Measurements from ENCODE around the gene MRPL32. TPM values are rescaled to one million over a fixed set of nuclear protein-coding genes. Genes with fewer than 3 reads are reported as not detected.
A peak's percentile ranks its signal among the peaks of the same experiment; 100 is the strongest.

MRPL32 gene
- total RNA-seq, 1 donor from 2014 or later = 55.9 TPM

DNA sequence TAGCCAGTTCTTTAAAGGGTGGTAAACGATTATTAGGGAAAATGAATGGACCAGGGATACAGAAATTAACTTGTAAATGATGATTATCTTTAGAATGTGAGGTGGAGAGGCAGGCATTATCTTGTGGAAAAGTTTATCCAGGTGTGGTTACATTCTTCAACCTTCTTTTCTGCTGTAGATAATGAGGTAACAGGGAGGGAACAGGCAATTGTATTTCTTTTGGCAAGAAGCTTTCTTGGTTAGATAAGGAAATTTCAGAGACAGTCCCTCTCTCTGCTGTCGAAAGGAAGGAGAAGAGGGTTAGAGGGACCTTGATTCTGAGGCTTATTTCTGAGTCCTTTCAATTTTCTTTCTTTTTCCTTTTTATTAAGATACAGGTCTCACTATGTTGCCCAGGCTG is 32.1 kb downstream of the MRPL32 start:
- DNase-seq (ENCODE audit: extremely low read depth, low read depth, low spot score) = no peak

DNA sequence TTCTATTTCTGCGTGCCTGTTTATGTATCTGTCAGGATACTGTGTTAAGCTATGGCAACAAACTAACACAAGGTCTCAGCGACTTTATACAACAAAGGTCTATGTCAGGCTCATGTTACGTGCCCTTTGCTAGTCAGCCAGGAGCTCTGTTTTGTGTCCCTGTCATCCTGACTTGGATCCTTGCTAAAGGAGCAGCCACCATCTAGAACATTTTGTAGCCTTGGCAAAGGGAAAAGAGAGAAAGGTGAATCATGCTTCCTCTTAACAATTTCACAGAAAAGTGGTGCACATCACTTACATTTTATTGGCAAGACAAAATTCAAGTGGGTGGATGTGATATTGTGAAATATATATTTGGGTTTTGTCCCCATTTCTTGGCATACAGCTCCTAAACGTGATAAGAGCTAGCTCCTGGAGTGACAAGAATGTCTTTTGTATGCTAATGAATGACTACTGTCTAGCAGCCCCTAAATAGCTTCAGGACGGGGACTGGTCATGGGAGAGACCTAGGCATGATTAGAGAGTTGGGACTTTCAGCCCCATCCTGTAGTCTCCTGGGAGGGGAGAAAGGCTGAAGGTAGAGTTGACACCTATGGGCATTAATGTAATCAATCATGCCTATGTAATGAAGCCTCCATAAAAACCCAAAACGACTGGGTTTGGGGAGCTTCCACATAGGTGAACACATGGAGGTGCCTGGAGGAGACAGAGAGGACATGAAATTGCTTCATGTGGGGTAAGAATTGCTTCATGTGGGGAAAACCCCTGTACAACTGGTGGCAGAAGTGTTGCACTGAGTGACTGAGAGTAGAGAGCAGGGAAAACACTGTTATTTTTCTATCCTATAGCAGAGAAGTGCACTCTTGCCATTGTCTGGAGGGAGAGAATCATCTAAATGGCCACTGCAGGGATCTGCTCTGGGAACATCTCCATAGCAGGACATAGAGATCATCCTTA is 33.0 kb downstream of the MRPL32 start:
- no peak for DNase-seq (ENCODE audit: extremely low read depth, low read depth, low spot score)

DNA sequence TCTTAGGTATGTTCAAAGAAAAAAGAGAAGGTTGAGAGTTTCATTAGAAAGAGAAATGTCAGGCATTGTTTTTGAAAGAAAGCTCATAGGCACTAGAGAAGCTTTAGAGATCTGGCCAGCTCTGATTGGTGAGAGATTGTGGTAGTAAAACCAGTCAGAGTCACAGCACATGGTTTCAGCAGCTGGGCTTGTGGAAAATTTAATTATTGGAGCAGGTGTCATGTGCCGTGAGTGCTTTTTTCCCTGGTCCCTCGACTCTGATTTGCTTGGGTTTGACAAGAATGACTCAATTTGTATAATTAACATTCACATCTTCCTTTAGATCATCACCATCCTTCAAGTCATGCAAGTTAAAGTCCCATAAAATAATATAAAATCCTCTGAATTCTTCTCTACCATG is 35.2 kb downstream of the MRPL32 start:
- no peak for DNase-seq (ENCODE audit: extremely low read depth, low read depth, low spot score)

DNA sequence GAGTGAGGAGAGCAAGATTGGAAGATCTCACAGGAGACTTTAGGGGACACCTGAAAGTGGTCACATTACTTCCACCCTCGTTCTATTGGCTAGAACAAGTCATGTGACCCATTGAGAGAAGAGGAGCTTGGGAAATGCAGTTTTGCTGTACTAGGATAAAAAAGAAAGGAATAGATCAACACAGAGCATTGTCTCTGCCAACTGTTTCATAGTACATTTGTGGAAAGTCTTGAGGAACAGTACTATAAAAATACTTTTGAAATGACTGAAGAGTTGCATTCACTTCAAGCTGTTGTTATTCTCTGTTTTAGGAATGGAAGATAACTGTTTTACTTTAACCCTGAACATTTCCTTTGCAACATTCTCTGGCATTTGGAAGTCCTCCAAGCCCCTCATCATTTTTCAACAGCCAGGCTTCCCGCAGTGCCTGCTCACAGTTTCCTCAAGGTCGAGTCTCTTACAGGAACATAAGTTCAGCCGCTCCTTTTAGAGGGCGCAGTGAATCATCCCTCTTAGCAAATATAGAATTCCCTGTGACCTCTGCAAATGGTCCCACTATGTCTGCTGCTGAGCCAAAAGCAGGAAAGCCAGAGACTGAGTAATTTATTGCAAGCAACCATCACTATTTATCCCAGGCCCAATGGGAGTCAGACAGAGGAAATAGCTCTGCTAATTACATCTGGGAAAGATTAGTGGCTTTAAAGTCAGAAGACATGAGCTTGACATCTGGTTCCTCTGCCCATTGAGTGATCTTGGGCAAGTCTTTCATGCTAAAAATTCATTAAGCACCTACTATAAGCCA is 40.7 kb downstream of the MRPL32 start:
- DNase-seq (ENCODE audit: extremely low read depth, low read depth, low spot score) = peak; percentile 75

DNA sequence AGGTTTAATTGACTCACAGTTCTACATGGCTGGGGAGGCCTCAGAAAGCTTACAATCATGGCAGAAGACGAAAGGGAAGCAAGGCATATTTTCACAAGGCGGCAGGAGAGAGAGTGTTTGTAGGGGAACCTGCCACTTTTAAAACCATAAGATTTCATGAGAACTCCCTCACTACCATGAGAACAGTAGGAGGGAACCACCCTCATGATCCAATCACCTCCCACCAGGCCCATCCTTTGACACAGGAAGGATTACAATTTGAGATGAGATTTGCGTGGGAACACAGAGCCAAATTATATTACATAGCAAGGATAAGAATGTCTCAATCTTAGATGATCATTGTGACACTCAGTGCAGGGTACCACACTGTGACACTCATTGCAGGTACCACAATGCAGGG is 44.2 kb downstream of the MRPL32 start:
- no peak for DNase-seq (ENCODE audit: extremely low read depth, low read depth, low spot score)

DNA sequence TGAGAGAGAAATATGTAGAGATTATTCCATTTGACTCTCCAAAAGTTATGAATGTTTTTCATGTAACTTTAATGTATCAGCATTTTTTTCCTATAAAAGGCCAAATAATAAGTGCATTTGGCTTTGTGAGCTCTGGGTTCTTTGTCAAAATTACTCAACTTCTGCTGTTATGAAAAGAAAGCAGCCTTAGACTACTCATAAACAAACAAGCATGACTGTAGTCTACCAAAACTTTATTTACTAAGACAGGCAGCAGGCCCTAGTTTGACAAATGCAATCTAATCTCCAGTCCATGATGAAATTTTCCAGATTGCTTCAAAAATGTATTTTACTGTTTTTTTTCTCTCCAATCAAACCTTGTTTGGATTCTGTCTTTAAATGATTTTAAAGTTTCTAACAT is 46.3 kb downstream of the MRPL32 start:
- DNase-seq (ENCODE audit: extremely low read depth, low read depth, low spot score) = no peak

DNA sequence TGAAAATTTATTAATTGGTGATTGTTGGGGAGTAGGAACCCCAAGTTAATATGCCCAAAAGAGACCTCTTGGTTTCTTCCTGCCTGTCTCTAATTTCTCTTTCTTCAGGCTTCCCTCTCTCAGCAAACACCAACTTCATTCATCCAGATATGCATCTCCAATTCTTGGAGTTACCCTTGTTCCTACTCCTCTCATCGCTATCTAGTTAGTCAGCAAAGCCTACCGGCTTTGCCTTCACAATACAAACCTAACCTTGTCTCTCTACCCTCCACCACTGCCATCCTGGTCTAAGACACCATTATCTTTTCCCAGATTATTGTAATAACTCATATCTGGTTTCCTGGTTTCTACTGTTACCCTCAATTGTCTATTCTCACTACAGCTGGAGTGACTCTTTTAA is 47.9 kb downstream of the MRPL32 start:
- no peak for DNase-seq (ENCODE audit: extremely low read depth, low read depth, low spot score)

DNA sequence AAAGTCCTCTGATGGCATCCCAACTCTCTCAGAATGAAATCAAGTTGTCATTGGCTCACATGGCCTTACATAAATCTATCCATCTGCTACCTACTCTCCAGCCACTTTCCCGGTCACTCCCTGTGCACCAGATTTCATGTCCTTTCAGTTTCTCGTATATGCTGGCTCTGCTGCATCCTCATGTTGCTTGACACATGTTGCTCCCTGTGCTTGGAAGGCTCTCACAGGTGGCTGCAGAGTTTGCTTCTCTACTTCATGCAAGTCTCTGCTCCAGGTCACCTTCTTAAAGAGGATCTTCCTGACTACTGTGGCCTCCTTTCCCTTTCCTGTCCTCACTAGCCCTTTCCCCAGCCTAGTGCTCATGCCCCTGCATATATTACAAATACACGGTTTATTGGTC is 48.3 kb downstream of the MRPL32 start:
- DNase-seq (ENCODE audit: extremely low read depth, low read depth, low spot score) = no peak

DNA sequence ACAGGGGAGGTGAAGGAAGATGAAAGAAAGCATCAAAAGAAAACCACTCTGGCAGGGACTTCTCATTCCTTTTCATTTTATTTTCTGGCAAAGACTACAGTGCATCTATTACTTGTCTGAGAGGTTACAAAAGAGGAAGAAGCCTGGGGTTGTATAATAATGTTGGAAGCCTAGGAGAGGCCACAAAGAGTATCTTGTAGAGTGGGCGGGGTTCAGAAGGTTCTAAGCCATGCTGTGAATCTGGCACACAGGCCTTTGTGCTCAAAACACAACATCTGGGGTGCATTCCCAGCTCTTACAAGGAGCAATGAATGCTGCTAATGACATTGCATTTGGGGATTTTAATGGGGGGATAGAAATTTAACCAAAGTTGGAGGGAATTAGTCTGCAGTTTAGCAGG is 49.4 kb downstream of the MRPL32 start:
- no peak for DNase-seq (ENCODE audit: extremely low read depth, low read depth, low spot score)

DNA sequence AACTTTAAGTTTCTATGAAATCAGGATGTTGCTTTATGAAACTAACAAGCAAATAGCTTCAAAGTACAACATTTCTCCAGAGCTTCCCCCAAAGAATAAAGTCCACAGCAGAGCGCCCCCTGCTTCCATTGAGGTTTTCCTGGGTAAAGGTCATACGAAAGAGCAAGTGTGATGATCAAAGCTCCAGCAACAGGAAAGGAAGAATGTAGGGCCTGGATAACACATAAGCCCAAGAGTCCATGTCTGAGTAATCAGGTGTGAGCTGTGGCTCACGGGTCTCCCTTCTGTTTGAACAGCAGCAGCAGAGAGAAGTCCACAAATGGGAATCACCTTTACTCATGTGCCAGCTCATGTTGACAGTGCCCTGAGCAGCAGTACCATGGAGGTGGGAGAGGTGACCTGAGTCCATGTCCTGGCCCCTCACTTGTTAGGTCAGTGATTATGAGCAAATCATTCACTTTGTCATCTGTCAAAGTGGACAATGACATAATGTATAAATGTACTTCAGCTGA is 50.5 kb downstream of the MRPL32 start:
- no peak for DNase-seq (ENCODE audit: extremely low read depth, low read depth, low spot score)

DNA sequence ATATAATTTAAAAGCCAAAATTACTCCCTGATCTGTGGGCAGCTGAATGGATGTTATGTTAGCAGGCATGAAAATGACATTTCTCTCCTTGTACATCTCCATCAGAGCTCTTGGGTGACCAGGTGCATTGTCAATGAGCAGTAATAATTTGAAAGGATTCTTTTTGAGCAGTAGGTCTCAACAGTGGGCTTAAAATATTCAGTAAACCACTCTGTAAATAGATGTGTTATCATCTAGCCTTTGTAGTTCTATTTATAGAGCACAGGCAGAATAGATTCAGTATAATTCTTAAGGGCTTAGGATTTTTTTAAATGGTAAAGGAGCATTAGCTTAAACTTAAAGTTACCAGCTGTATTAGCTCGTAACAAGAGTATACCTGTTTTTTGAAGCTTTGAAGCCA is 52.0 kb downstream of the MRPL32 start:
- no peak for DNase-seq (ENCODE audit: extremely low read depth, low read depth, low spot score)

DNA sequence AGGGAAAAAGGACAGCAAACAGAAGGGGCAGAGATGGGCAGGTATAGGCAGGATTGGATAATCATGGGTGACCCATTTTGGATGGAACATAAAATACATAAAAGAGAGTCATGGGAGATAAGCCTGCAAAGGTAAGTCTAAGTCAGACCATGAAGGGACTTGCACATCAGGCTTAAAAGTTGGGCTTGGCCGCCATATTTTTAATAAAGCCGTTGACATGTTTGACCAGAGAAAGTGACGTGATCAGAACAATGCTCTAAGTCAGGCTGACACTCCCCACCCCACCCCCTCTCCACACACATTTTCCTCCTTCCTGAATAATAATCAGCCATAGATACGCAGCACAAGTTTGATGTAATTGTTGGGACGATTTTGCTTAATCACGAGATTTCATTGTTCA is 54.0 kb downstream of the MRPL32 start:
- no peak for DNase-seq (ENCODE audit: extremely low read depth, low read depth, low spot score)

DNA sequence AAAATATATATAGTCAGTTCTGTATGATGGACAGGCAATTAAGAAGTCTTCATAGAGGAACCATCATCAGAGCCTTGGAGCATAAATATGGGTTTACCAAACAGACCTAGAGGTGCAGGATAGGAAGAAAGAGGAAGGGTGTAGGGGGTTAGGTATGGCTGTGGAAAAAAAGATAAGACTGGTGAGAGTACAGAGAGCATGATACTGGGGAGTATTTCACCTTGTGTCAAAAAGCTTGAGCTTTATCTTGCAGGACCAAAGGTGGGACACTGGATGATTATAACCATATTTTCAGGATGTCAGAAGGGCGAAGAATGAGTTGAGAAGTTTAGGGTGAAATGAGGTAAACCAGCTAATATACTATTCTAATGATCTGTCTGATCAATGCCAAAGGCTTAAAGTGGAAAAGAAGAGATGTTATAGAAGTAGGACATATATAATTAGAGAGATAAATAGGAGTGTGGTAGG is 54.6 kb downstream of the MRPL32 start:
- DNase-seq (ENCODE audit: extremely low read depth, low read depth, low spot score) = no peak

Other genes with a start within 250 kb of the MRPL32 start
- gene C7orf25, start 20.3 kb upstream of the MRPL32 start, total RNA-seq = 9.5 and 10.5 TPM in 2 replicates
- gene PSMA2, start 202 bp upstream of the MRPL32 start, total RNA-seq = 56.6 and 86.4 TPM in 2 replicates
- gene HECW1, start 180.3 kb downstream of the MRPL32 start, total RNA-seq = not detected in 2 replicates

All from glomerular endothelial cell (primary cell).